ENCODE results near the gene EXOC6B.

The EXOC6B gene

GRCh38 chr2:72789241-72789640 is 36.6 kb downstream of the EXOC6B start:
- DNase-seq (ENCODE audit: low read depth): no peak

- DNase-seq (ENCODE audit: low read depth): no peak
These were observed 37.1 kb downstream of the EXOC6B start for GRCh38 chr2:72788756-72789155.

DNA sequence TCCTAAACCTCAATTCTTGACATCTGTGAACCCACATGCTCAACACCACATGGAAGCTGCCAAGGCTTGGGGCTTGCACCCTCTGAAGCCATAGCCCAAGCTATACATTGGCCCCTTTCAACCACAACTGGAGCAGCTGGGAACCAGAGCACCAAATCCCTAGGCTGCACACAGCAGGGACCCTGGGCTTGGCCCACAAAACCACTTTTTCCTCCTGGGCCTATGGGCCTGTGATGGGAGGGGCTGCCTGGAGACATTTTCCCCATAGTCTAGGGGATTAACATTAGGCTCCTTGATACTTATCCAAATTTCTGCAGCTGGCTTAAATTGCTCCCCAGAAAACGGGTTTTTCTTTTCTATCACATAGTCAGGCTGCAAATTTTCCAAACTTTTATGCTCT is 40.3 kb downstream of the EXOC6B start:
- DNase-seq (ENCODE audit: low read depth): no peak

DNA sequence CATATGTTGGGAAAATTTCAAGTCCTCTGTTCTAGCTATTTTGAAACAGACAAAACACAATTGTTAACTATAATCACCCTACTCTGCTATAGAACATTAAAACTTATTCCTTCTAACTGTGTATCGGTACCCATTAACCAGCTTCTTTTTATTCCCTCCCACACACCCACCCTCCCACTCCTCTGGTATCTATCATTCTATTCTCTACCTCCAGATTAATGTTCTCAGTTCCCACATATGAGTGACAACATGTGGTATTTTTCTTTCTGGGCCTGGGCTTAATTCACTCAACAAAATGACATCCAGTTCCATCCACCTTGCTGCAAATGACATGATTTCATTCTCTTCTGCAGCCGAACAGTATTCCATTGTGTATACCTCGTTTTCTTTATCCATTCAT is 43.3 kb downstream of the EXOC6B start:
- DNase-seq (ENCODE audit: low read depth): no peak

GRCh38 chr2:72781480-72781879 is 44.4 kb downstream of the EXOC6B start:
- DNase-seq (ENCODE audit: low read depth): no peak

DNA sequence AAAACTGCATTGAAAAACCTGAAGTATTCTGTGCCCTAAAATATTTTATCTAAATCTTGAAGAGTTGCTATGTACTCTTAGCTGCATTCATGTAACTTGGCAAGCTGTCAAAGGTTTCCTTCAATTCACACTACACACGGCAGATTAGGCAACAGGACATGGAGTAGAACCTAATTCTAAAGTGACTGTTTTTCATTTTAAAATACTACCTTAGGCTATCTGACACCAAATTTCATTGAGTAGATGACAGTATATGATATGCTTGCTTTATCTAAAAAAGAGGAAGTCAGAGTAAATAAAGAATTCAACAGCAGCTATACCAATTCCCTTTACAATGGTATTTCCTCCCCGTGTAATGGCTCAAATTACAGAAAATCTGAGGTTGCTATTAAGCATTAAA is 45.4 kb downstream of the EXOC6B start:
- no peak for DNase-seq (ENCODE audit: low read depth)

- no peak for DNase-seq (ENCODE audit: low read depth)
These were observed 46.3 kb downstream of the EXOC6B start for GRCh38 chr2:72779495-72779894.

DNA sequence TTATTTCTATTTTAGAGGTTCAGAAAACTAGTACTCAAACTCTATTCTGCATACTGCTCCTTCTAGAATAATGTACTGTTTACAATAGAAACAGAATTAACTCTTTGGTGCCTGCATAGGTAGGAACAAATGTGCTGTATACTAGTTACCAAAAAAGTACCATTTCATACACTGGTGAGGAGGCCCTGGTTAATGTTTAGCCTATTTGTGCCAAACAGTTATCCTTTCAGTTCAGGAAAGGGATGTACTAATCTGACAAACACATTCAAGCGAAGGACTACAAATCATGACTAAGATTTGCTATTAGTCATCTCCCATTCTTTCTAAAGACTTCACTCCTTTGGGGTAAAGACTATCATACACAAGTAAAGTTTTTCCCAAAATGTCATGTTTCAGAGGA is 47.4 kb downstream of the EXOC6B start:
- no peak for DNase-seq (ENCODE audit: low read depth)

GRCh38 chr2:72770879-72771461 is 54.9 kb downstream of the EXOC6B start:
- peak; percentile 45 for DNase-seq (ENCODE audit: low read depth)

GRCh38 chr2:72765997-72766609 is 59.7 kb downstream of the EXOC6B start:
- no peak for DNase-seq (ENCODE audit: low read depth)

GRCh38 chr2:72762276-72762675 is 63.6 kb downstream of the EXOC6B start:
- no peak for DNase-seq (ENCODE audit: low read depth)

- DNase-seq (ENCODE audit: low read depth): no peak
These were observed 66.1 kb downstream of the EXOC6B start for GRCh38 chr2:72759755-72760154.

DNA sequence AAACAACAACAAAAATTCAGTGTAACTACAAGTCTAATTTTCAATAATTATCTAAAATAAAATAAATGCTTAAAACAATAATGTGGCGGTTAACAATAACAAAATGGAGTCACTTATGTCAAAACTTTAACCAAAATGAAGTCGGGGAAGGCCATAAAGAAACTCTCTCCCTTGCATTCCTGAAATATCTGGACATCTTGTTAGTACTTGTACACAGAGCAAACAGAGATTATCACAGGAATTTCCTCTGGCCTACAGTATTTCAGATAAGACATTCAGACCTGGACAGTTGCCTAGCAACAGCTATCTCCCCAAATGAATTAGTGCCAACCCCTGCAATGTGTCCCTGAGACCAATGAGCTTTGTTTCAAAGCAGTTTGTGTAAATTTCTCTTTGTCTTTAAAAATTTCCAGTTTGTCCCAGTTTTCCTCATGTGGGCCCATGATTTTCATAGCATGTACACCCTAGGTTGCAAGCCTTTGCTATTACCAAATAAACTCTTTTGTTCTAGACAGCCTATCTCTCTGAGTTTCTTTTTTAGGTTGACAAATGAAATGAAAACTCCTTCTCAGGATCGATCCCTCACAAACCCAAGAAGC is 68.6 kb downstream of the EXOC6B start:
- DNase-seq (ENCODE audit: low read depth): no peak

- no peak for DNase-seq (ENCODE audit: low read depth)
These were observed 70.0 kb downstream of the EXOC6B start for GRCh38 chr2:72755647-72756423.

- no peak for DNase-seq (ENCODE audit: low read depth)
These were observed 71.1 kb downstream of the EXOC6B start for GRCh38 chr2:72754628-72755320.

DNA sequence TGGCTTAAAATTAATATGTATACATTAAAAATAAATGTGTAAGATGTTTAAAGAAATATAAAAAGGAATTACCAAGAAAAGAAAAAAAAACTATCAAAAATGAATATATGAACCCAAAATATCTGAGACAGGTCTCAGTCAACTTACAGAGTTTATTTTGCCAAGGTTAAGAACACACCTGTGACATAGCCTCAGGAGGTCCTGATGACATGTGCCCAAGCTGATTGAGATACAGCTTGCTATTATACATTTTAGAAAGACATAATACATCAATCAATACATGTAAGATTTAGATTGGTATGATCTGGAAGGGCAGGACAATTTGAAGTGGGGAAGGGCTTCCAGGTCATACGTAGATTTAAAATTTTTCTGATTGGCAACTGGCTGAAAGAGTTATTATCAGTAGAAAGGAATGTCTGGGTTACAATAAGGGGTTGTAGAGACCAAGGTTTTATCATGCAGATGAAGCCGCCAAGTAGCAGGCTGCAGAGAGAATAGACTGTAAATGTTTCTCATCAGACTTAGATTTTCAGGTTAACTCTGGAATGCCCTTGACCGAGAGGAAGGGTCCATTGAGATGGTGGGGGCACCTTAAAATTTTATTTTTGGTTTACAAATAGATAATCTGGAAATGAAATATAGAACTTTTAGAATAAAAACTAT is 74.7 kb downstream of the EXOC6B start:
- no peak for DNase-seq (ENCODE audit: low read depth)

DNA sequence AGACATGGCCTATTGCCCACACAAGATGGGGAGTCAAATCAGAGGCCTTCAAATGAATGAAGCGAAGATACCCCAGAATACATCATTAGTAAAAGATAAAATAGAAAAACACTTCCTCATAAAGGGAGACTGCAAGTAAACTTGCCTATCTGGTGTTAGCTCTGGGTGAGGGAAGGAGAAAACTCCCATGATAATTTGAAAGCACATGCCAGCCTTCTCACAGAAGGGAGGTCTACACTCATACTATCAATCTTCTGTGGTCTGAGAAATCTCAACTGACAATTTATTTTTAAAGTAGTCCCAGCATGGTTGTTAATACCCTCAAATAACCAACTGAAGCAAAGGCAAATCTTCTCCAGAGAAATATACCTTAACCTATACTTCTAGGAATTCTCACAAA is 75.4 kb downstream of the EXOC6B start:
- DNase-seq (ENCODE audit: low read depth): no peak

DNA sequence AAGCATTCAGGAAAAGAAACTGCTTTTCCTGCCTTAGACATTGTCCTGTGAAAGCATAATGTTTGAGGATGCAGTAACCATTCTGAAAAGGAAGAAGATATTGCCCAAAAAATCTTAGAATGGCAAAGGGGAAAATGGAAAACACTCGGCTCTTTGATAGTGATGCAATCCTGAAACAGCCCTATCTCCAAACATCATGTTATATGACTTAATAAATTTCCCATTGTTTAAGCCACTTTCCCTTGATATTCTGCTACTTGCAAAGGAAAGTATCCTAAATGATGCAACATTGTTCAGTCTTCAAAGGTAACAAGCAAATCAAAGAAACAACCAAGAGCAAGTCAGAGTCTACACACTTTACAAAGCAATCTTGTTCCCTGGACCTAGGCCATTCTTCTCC is 78.5 kb downstream of the EXOC6B start:
- DNase-seq (ENCODE audit: low read depth): no peak

DNA sequence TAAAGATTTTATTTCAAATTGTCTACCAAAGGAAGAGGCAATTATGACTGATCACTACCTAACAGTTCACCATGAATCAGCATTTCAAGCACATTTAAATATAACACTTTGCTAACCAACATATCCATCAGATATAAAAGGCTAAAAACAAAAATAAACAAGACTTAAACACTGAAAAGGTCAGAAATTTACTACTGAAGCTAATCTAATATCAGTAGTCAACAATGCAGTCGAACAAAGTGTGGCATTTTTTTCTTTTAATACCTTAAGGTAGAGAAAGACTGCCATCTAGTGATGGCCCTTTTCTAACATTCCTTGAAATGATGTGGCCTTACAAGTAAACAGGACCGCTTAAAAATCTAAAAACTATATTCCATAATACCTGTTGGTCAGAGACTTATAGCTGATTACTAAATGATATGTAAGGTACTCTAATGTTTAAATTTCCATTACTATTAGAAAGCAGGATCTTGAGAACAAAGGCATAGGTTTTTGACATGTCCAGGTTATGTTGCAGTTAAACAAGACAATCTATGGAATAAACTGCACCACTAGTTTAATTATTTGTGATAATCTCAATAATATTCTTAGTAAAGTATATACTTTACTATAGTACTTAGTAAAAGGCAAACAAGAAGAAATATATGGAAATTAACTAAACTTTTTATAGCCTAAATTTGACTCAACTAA is 80.0 kb downstream of the EXOC6B start:
- no peak for DNase-seq (ENCODE audit: low read depth)

DNA sequence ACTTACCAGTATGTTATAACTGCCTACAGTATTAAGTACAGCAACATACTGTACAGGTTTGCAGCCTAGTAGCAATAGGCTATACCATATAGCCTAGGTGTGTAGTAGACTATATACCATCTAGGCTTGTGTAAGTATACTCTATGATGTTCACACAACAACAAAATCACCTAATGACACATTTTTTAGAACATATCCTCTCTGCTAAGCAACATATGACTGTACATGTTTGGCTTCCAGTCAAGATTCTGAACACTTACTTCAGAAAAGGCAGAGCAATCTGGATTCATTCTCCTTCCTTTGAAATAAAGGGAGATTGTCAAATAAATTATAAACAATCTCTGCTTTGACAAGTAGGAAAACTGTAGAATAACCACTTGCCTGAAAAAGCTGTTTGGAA is 81.8 kb downstream of the EXOC6B start:
- DNase-seq (ENCODE audit: low read depth): no peak

DNA sequence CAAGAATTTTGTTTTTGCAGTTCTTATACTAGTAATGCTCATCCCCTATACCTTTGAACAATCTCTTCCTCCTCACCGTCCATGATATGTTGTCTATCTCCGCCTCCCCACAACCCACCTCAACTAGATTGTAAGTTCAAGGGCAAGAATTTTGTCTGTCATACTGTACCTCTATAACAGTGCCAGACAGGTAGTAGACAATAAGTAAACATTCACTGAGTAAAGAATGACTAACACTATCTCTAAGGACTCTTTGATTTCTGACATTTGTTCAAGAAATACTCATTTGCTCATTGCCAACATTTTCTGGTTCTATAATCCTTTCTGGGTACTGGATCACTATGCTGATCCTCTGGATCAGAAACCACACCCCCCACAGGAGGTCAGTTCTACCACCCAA is 82.4 kb downstream of the EXOC6B start:
- no peak for DNase-seq (ENCODE audit: low read depth)

Data from activated T-cell treated with anti-CD3 and anti-CD28 coated beads for 1 hour (primary cell).